GM21367 (cell line): Measurements from ENCODE around the gene SNN.

Experiments
- ATAC-seq: cut with Tn5 transposase; IDR thresholded peaks from one replicate; pipeline ENCODE4 v1.9.1; 2021; ENCODE audit not compliant: unreplicated experiment

SNN gene

DNA sequence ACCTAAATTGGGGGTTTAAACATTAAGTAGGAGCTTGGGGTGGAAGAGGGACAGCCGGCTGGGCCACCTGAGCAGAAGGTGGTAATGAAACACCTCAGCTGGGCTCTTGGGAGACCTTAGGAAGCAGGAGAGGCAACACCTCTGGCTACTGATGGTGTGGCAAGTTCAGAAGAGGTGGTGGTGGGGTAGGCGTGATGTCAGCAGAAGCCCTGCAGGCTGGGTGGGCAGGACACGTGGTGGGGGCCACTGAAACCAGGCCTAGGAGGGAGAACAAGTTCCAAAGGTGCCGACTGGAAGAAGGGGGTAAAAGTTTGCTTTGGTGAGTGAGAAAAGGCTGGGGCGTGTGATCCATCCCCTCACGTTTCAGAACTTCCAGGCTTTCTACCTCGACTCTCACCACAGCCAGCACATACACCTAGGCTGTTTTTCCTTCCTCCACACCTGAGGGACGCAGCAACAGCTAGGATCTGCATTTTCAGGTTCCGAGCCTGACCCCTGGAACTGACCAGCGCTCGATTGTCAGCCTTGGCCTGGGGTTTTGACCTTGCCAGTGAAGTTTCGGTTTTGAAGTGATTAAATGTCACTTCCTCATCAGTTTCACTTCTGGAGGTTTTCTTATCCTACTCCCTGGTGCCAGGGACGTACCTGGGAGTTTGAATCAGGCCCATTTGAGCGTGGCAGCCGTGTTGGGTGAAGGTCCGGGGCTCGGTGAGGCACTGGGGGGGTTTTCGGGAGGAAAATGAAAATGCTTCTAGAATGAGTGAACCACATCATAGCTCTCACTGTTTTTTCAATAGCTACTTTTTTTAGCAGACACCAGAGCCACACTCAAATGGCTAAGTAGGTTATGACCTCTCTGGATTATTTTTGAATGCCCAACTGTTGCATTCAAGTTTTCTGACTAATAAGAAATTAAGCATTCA, 10.0 kb downstream of the SNN start:
- no peak for ATAC-seq

GRCh38 chr16:11679250-11679649, 11.0 kb downstream of the SNN start:
- no peak for ATAC-seq

- ATAC-seq: no peak
These were observed 12.0 kb downstream of the SNN start for GRCh38 chr16:11679941-11680911.

DNA sequence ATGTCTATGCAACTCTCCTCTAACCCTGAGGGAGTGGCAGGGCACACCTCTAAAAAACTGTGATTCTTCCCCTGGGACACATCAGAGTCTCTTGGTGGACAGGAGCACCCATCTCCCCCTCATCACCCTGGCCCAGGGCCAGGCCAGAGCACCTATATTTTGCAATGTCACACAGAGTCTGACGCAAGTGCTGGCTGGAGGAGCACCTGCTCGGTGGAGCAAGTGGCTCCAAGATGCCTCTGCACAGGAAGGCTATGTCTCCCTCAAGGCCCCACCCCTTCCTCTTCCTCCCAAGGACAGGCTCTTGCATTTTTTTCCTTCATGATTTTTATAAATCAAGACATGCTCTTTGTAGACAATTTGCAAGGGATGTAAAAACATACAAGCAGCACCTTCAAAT, 13.3 kb downstream of the SNN start:
- ATAC-seq: no peak

- no peak for ATAC-seq
These were observed 13.9 kb downstream of the SNN start for GRCh38 chr16:11681976-11682654.

DNA sequence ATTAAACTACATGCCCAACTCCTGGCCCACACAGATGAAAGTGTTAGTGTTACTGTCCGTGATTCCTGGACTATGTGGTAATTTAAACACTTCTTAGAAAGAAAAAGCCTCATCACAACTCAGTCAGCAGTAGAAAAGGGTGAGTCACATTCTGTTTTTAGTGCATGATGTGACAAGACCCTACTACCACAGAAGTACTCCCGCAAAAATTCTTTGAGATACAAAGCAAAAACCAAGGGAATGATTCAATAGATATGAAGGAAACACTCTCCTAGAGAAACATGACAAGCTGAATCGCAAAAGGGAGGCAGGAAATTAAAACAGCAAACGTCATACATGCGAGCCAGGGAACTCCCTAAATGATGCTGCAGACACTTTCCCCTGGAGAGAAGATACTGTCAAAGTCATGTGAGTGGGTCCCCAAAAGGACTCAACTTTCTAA, 14.4 kb downstream of the SNN start:
- no peak for ATAC-seq

- no peak for ATAC-seq
These were observed 14.9 kb downstream of the SNN start for GRCh38 chr16:11683145-11683544.

DNA sequence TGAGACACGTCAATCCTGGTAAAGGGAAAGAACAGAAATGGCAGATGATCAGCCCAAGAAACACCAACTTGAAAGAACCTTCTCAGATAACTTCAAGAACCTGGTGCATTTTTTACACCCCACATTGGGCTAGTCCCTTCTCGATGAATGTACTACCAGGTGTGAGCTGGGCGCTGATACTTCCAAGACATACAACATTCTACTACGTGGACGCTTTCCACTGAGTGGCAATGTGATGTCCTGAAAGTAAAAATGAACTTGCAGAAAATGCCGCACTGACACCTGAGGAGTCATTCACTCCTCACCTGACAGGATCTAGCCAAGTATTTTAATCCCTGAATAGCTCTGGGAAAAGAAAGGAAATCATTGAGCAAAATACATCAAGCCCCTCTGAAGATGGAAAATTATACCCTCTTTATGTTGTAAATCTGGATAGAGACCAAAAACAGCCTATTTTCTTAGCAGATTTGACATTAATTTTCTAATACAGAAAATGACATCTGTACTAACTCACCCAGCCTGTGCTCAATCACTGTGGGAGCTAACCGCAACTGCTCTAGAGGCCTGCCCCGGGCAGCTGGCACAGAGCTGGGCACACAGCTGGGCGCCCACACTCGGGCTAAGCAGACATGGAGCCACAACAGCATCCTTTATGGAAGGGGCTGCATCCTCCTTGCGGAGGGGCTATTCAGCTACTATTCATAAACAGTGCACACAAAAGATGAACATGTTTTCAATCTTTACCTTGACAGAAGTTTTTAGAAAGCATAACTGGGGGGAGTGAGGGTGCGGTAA, 16.2 kb downstream of the SNN start:
- ATAC-seq: no peak

GRCh38 chr16:11685844-11686618, 17.8 kb downstream of the SNN start:
- ATAC-seq: no peak

DNA sequence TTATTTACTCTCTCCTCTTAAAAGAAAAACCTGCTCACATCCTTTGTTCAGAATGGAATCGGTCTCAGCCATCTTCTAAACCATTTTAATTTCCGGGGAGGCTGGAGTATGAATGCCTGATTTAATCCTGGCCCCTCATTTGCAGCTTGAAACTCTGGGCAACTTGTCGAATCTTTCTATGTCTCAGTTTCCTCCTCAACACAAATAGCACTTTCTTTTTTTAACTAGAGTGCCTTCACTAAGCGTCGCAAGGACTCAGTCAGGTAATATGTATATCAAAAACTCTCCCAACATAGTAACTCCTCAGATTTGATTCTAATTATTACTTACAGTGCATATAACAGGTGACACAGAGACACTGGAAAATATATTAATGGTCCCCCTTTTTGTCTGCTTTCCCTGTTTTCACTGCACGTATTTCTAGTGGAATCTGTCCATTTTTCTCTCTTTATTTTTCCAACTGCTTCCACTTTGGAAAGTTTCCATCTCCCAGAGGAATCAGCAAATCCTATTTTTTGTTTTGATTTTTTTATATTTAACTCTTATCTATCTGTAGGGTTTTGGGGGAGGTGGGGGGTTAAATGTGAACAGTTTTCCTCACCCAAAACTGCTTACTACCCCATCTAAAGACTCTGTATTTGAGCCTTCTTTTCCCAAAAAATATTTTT, 18.6 kb downstream of the SNN start:
- no peak for ATAC-seq

DNA sequence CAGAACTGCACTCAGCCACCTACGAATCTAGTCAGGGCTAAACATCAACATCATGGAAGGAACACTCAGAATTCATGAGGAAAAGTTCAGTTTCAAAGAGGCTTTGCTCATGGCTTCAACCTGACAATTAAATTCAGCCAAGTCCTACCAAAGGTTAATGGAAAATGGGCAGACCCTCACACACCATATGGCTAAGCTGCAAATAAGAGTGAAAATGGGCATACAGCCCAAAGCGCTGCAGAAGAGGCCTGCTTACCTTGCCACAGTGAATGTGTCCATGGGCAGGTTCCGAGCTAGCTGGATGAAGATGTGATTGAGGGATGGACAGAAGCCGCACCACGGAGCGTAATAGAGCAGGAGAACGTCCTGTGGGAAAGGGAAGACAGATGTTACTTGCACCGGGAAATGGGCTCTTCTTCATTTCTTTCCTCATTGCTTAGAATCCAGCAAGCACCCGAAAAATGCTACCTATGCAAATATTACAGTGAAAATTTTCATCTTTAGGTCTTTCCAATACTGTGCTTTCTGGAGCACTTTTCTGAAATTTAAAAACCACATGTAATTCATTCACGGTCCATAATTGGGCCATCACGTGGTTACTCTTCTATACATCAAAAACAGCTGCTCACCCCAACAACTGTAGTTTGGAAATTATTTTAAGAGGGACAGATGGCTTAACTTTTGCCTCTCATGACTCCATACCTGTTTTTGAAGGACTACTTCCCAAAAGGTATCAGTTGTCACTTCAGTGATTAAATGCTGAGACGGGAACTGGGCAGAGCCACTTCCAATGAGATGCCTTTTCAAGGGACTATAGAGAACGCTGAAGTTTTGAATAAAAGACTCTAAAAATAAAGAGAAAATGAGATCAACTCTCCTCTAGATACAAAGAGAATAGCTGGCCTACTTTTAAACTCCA, 19.6 kb downstream of the SNN start:
- no peak for ATAC-seq

- ATAC-seq: no peak
These were observed 20.2 kb downstream of the SNN start for GRCh38 chr16:11688520-11688886.

DNA sequence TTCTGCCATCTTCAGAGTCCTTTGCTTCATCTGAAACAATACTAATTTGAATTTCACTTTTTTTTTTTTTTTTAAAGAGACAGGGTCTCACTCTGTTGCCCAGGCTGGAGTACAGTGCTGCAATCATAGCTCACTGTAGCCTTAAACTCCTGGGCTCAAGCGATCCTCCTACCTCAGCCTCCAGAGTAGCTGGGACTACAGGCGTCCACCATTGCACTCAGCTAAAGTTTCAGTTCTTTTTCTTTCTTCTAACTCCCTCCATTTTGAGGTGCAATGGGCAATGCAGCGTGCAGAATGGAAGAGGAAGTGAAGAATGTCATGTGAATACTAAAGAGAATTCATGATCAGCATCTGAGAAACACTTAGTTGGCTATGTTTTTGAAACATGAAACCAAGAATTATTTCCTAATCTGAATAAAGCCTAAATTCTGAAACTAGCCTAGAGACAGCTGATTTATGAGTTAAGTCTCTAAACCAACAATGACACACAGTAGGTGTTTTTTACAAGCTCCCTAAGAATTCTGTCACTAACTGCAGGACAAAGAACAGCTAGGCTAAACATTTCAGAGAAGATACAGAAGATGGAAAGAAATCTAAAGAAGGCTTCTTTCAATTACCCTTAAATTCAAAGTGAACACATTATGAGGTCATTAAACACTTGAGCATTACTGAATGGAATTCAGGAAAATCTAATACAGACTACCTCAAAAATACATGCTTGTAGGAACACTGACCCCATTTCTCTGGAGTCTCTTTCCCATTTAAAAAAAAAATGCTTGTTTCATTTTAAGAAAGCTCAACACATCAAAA, 21.0 kb downstream of the SNN start:
- peak; percentile 76 for ATAC-seq

GRCh38 chr16:11691235-11691634, 23.0 kb downstream of the SNN start:
- no peak for ATAC-seq

GRCh38 chr16:11691771-11692170, 23.5 kb downstream of the SNN start:
- ATAC-seq: no peak

GRCh38 chr16:11692171-11692570, 23.9 kb downstream of the SNN start:
- ATAC-seq: no peak

GRCh38 chr16:11692651-11693050, 24.4 kb downstream of the SNN start:
- no peak for ATAC-seq
